IMR-90 (cell line): ENCODE results near the gene KDM2B. TPM values are rescaled to one million over a fixed set of nuclear protein-coding genes. Genes with fewer than 3 reads are reported as not detected.

Source experiments
- ATAC-seq: fragments of 200-7000 bp; cut with Tn5 transposase; 2 replicates; pipeline ENCODE4 v1.9.1; 2020; ENCODE audit warnings: low read depth, mild to moderate bottlenecking, moderate library complexity
- BruUV-seq: library from RNA; stranded (reverse); fragments of 400-500 nt; replicated peaks from 2 replicates; lab custom pipeline; 2021; lab: Mats Ljungman, UMichigan
- CTCF ChIA-PET: fragments of 300-600 bp; formaldehyde crosslinking; extraction: SDS; loops from one replicate; lab custom pipeline; 2021; ENCODE audit warnings: antibody characterized with exemption; lab: Yijun Ruan, JAX
- POLR2A ChIA-PET: fragments of 300-600 bp; sonication (Branson Sonifier 250); formaldehyde crosslinking; loops from one replicate; lab custom pipeline; 2022; ENCODE audit warnings: antibody characterized with exemption; ENCODE audit not compliant: unreplicated experiment; lab: Charles Lee
- DNase-seq: peaks from one replicate; pipeline ENCODE4 v3.0.0; 2013
- H2AFZ ChIP-seq: replicated peaks from 2 replicates; pipeline ENCODE3; 2013; ENCODE audit warnings: low read length, mild to moderate bottlenecking; ENCODE audit not compliant: poor library complexity
- H2AK5ac ChIP-seq: 2 replicates; pipeline ENCODE4 v1.6.1; 2013; ENCODE audit warnings: low read depth, low read length, inconsistent platforms
- H2AK9ac ChIP-seq: replicated peaks from 2 replicates; pipeline ENCODE3; 2013; ENCODE audit warnings: mild to moderate bottlenecking, low read depth, low read length, moderate library complexity; ENCODE audit not compliant: poor library complexity
- H2BK120ac ChIP-seq: 2 replicates; pipeline ENCODE4 v1.6.1; 2013; ENCODE audit warnings: low read depth, low read length, inconsistent platforms
- H2BK15ac ChIP-seq: 3 replicates; pipeline ENCODE4 v1.6.1; 2013; ENCODE audit warnings: low read depth, low read length, inconsistent platforms
- H2BK20ac ChIP-seq: 2 replicates; pipeline ENCODE4 v1.6.1; 2013; ENCODE audit warnings: low read depth, mild to moderate bottlenecking, inconsistent platforms, low read length, moderate library complexity
- H2BK5ac ChIP-seq: 2 replicates; pipeline ENCODE4 v1.6.1; 2013; ENCODE audit warnings: mild to moderate bottlenecking, low read depth, low read length, inconsistent platforms; ENCODE audit not compliant: poor library complexity, severe bottlenecking
- H3K14ac ChIP-seq: replicated peaks from 2 replicates; pipeline ENCODE4 v1.6.1; 2013; ENCODE audit warnings: low read depth, low read length, inconsistent platforms
- H3K18ac ChIP-seq: 2 replicates; pipeline ENCODE4 v1.6.1; 2013; ENCODE audit warnings: low read depth, low read length, control low read depth
- H3K23ac ChIP-seq: 2 replicates; pipeline ENCODE4 v1.6.1; 2013; ENCODE audit warnings: low read depth, low read length, inconsistent platforms
- H3K27ac ChIP-seq: 2 replicates; pipeline ENCODE4 v1.5.1; 2013; ENCODE audit warnings: mild to moderate bottlenecking, control low read depth, low read length; ENCODE audit not compliant: insufficient read depth
- H3K27me3 ChIP-seq: 2 replicates; pipeline ENCODE4 v1.6.1; 2013; ENCODE audit warnings: low read length; ENCODE audit not compliant: control insufficient read depth, insufficient read depth
- H3K36me3 ChIP-seq: 2 replicates; pipeline ENCODE4 v1.6.1; 2013; ENCODE audit warnings: low read length, mixed read lengths; ENCODE audit not compliant: control insufficient read depth, insufficient read depth
- H3K4ac ChIP-seq: 2 replicates; pipeline ENCODE4 v1.6.1; 2013; ENCODE audit warnings: low read depth, low read length, inconsistent platforms
- H3K4me1 ChIP-seq: 2 replicates; pipeline ENCODE4 v1.6.1; 2013; ENCODE audit warnings: low read length, mixed read lengths; ENCODE audit not compliant: control insufficient read depth, insufficient read depth
- H3K4me2 ChIP-seq: 2 replicates; pipeline ENCODE4 v1.6.1; 2013; ENCODE audit warnings: low read depth, mild to moderate bottlenecking, control low read depth, low read length, moderate library complexity
- H3K4me3 ChIP-seq: 2 replicates; pipeline ENCODE4 v1.5.1; 2013; ENCODE audit warnings: low read depth, mild to moderate bottlenecking, control low read depth, low read length, moderate library complexity; ENCODE audit not compliant: insufficient read depth
- H3K56ac ChIP-seq: 2 replicates; pipeline ENCODE4 v1.6.1; 2013; ENCODE audit warnings: low read length, inconsistent platforms; ENCODE audit not compliant: insufficient read depth; ENCODE audit errors: extremely low read depth
- H3K79me1 ChIP-seq, 2 experiments: 2 replicates each; pipeline ENCODE4 v1.6.1; 2013; ENCODE audit warnings: low read length in 2 of 2, inconsistent platforms in 1 of 2, low read depth in 1 of 2
- H3K9ac ChIP-seq: 2 replicates; pipeline ENCODE4 v1.6.1; 2013; ENCODE audit warnings: low read depth, low read length, control low read depth
- H3K9me1 ChIP-seq: 2 replicates; pipeline ENCODE4 v1.6.1; 2013; ENCODE audit warnings: low read length, inconsistent platforms; ENCODE audit not compliant: insufficient read depth
- H3K9me3 ChIP-seq: 2 replicates; pipeline ENCODE4 v1.6.1; 2013; ENCODE audit warnings: low read length; ENCODE audit not compliant: control insufficient read depth, insufficient read depth
- H4K20me1 ChIP-seq: 2 replicates; pipeline ENCODE4 v1.6.1; 2013; ENCODE audit warnings: low read length, inconsistent platforms; ENCODE audit not compliant: insufficient read depth
- H4K5ac ChIP-seq: 2 replicates; pipeline ENCODE4 v1.6.1; 2013; ENCODE audit warnings: mild to moderate bottlenecking, low read depth, low read length, control low read depth
- H4K8ac ChIP-seq, 2 experiments: 2 replicates each; pipeline ENCODE4 v1.6.1; 2013; ENCODE audit warnings: low read depth in 2 of 2, low read length in 2 of 2, control low read depth in 1 of 2, inconsistent platforms in 1 of 2
- H4K91ac ChIP-seq: 2 replicates; pipeline ENCODE4 v1.6.1; 2013; ENCODE audit warnings: low read depth, low read length, inconsistent platforms; ENCODE audit not compliant: insufficient read depth
- BHLHE40 ChIP-seq: fragments of 150-350 bp; IDR thresholded peaks from 2 replicates; pipeline ENCODE4 v1.6.1; 2016; ENCODE audit warnings: mild to moderate bottlenecking, low read depth, low read length
- CEBPB ChIP-seq: IDR thresholded peaks from 2 replicates; pipeline ENCODE4 v1.6.1; 2012; ENCODE audit warnings: low read depth, low read length, improper control_type of control experiment
- CHD1 ChIP-seq: IDR thresholded peaks from 2 replicates; pipeline ENCODE4 v1.6.1; 2012; ENCODE audit warnings: low read depth, low read length, improper control_type of control experiment
- CTCF ChIP-seq: conservative IDR thresholded peaks from 2 replicates; pipeline ENCODE4 v1.5.1; 2012; ENCODE audit warnings: mild to moderate bottlenecking, low read depth, low read length, improper control_type of control experiment
- FOS ChIP-seq: fragments of 150-350 bp; IDR thresholded peaks from 2 replicates; pipeline ENCODE4 v1.6.1; 2016; ENCODE audit warnings: low read depth, low read length
- MAFK ChIP-seq: IDR thresholded peaks from 2 replicates; pipeline ENCODE4 v1.6.1; 2012; ENCODE audit warnings: low read depth, low read length, improper control_type of control experiment
- MAZ ChIP-seq: IDR thresholded peaks from 2 replicates; pipeline ENCODE4 v1.6.1; 2012; ENCODE audit warnings: low read depth, mild to moderate bottlenecking, low read length, improper control_type of control experiment, moderate library complexity, borderline replicate concordance
- MXI1 ChIP-seq: IDR thresholded peaks from 2 replicates; pipeline ENCODE4 v1.6.1; 2012; ENCODE audit warnings: low read depth, mild to moderate bottlenecking, low read length, moderate library complexity, borderline replicate concordance
- NFE2L2 ChIP-seq: fragments of 150-350 bp; IDR thresholded peaks from 2 replicates; pipeline ENCODE4 v1.6.1; 2016; ENCODE audit warnings: low read depth, mild to moderate bottlenecking, low read length
- POLR2A ChIP-seq: IDR thresholded peaks from 2 replicates; pipeline ENCODE4 v1.6.1; 2012; ENCODE audit warnings: mild to moderate bottlenecking, low read depth, low read length
- RAD21 ChIP-seq: IDR thresholded peaks from 2 replicates; pipeline ENCODE4 v1.6.1; 2012; ENCODE audit warnings: low read length, improper control_type of control experiment
- RCOR1 ChIP-seq: IDR thresholded peaks from 2 replicates; pipeline ENCODE4 v1.6.1; 2012; ENCODE audit warnings: mild to moderate bottlenecking, low read length, improper control_type of control experiment; ENCODE audit not compliant: insufficient replicate concordance
- RFX5 ChIP-seq: IDR thresholded peaks from 2 replicates; pipeline ENCODE4 v1.8.0; 2012; ENCODE audit warnings: low read depth, mild to moderate bottlenecking, low read length, moderate library complexity
- SMC3 ChIP-seq: fragments of 150-350 bp; IDR thresholded peaks from 2 replicates; pipeline ENCODE4 v1.6.1; 2016; ENCODE audit warnings: low read depth, mild to moderate bottlenecking, antibody characterized with exemption, low read length, moderate library complexity
- WGBS, 2 experiments: methylation state at CpG; one replicate each; pipeline versions ENCODE4 v1.1.5 to v1.1.7; 2013; ENCODE audit warnings: missing lambda C conversion rate in 2 of 2; ENCODE audit not compliant: insufficient read length in 1 of 2; ENCODE audit errors: extremely low coverage in 2 of 2; 5-methylcytosine and 5-hydroxymethylcytosine counted together
- dilution Hi-C: fragments of 300-500 bp; cut with HindIII; formaldehyde crosslinking; loops from one replicate; pipeline ENCODE4 v1.14.3; 2018; ENCODE audit warnings: low sequenced_read_pairs; ENCODE audit not compliant: unreplicated experiment
- in situ Hi-C: fragments of 300-500 bp; cut with MboI; formaldehyde crosslinking; loops from 3 replicates; pipeline ENCODE4 v1.14.3; 2019; ENCODE audit warnings: low sequenced_read_pairs, inconsistent platforms, mixed read lengths
- intact Hi-C: fragments of 100-400 bp; cut with micrococcal nuclease; formaldehyde crosslinking; loops from 2 replicates; pipeline ENCODE4 v1.10.0; 2022
- polyA plus RNA-seq, 3 experiments: library from polyadenylated mRNA; depleted of rRNA; stranded (reverse); fragments of >200 nt; gene quantifications; 2 replicates each; pipeline ENCODE4 v1.2.3, GENCODE V29; 2012; ENCODE audit warnings: low replicate concordance in 1 of 3
- total RNA-seq: library from RNA; depleted of rRNA; stranded (reverse); fragments of >200 nt; gene quantifications from 2 replicates; pipeline ENCODE4 v1.2.3, GENCODE V29; 2012
- TF ChIP-seq, protein P1 (sequence below): fragments of 150-350 bp; IDR thresholded peaks from 2 replicates; pipeline ENCODE4 v1.6.1; 2016; ENCODE audit warnings: low read depth, mild to moderate bottlenecking, low read length, moderate library complexity, borderline replicate concordance
- TF ChIP-seq, protein P2 (sequence below): fragments of 150-350 bp; IDR thresholded peaks from 2 replicates; pipeline ENCODE4 v1.6.1; 2017; ENCODE audit warnings: mild to moderate bottlenecking, antibody characterized with exemption, low read length, low read depth

KDM2B gene
- total and polyA plus RNA-seq, 2 of the 4 experiments (the other 2 are of a cell fraction) = 22.6 to 24.2 TPM

DNA sequence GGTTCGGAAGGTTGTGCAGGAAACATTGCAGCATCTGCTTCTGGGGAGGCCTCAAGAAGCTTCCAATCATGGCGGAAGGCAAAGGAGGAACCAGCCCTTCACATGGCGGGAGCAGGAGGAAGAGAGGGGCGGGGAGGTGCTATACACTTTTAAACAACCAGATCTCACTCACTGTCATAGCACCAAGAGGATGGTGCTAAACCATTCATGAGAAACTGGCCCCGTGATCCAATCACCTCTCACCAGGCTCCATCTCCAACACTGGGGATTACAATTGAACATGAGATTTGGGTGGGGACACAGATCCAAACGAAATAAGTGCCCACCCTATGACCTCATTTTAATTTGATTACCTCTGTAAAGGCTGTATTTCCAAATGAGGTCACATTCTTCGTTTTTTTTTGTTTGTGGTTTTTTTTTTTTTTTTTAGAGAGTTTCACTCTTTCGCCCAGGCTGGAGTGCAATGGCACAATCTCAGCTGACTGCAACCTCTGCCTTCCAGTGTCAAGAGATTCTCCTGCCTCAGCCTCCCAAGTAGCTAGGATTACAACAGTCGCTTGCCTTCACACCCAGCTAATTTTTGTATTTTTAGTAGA lies 34.1 kb upstream of the KDM2B start:
- intact Hi-C loops = loop anchor here (5.0 kb wide), 1 partner anchor 58 kb away; no protein-coding TSS in a partner anchor
- no peak overlapping the region for H3K9ac ChIP-seq
- WGBS, 2 experiments = 90% methylated on average over 2 of the region's 9 CpGs; no CpG with 5 or more reads in 1 of the 2 experiments
- no peak overlapping the region for H2AFZ ChIP-seq
- H3K56ac ChIP-seq = no peak overlapping the region
- in situ Hi-C loops = no loop called here
- DNase-seq = no peak
- no peak overlapping the region for H3K4ac ChIP-seq
- H3K4me3 ChIP-seq = no peak overlapping the region
- no peak overlapping the region for H3K14ac ChIP-seq
- dilution Hi-C loops = no loop called here
- no peak overlapping the region for H4K8ac ChIP-seq
- H3K4me2 ChIP-seq = no peak overlapping the region
- TF ChIP-seq BHLHE40 (no peak), MAZ (no peak), MAFK (no peak), SMC3 (no peak), POLR2A (no peak), RAD21 (no peak), RCOR1 (no peak), CTCF (no peak), NFE2L2 (no peak), MXI1 (no peak), RFX5 (no peak), FOS (no peak), CEBPB (no peak), CHD1 (no peak)
- TF ChIP-seq, protein P1, sequence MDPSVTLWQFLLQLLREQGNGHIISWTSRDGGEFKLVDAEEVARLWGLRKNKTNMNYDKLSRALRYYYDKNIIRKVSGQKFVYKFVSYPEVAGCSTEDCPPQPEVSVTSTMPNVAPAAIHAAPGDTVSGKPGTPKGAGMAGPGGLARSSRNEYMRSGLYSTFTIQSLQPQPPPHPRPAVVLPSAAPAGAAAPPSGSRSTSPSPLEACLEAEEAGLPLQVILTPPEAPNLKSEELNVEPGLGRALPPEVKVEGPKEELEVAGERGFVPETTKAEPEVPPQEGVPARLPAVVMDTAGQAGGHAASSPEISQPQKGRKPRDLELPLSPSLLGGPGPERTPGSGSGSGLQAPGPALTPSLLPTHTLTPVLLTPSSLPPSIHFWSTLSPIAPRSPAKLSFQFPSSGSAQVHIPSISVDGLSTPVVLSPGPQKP = no peak
- TF ChIP-seq, protein P2, sequence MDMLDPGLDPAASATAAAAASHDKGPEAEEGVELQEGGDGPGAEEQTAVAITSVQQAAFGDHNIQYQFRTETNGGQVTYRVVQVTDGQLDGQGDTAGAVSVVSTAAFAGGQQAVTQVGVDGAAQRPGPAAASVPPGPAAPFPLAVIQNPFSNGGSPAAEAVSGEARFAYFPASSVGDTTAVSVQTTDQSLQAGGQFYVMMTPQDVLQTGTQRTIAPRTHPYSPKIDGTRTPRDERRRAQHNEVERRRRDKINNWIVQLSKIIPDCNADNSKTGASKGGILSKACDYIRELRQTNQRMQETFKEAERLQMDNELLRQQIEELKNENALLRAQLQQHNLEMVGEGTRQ = no peak
- H3K9me3 ChIP-seq = no peaks in the 10 kb centered on the region
- H2BK20ac ChIP-seq = no peak overlapping the region
- H3K4me1 ChIP-seq = peaks cover 4% of the 10 kb centered on the region; the same call in 1 of the 2 replicates
- no peak overlapping the region for H4K91ac ChIP-seq
- no peak overlapping the region for H2BK5ac ChIP-seq
- BruUV-seq = no TSS peak
- POLR2A ChIA-PET = interaction anchor here (0.6 kb wide), 1 partner anchor 881 kb away, joined by 6 read pairs; no protein-coding TSS in a partner anchor
- no peaks in the 10 kb centered on the region for H3K79me1 ChIP-seq
- no peaks in the 10 kb centered on the region for H4K20me1 ChIP-seq
- H2BK120ac ChIP-seq = no peak overlapping the region
- H2AK9ac ChIP-seq = no peak overlapping the region
- CTCF ChIA-PET = interaction anchor here (1.1 kb wide), 1 partner anchor 8 kb away, joined by 3 read pairs; no protein-coding TSS in a partner anchor
- H3K23ac ChIP-seq = no peak overlapping the region
- H3K18ac ChIP-seq = no peak overlapping the region
- no peak for ATAC-seq
- H3K27me3 ChIP-seq = no peaks in the 10 kb centered on the region
- H3K9me1 ChIP-seq = no peaks in the 10 kb centered on the region
- H2AK5ac ChIP-seq = no peak overlapping the region
- no peak overlapping the region for H2BK15ac ChIP-seq
- no peaks in the 10 kb centered on the region for H3K36me3 ChIP-seq
- no peak overlapping the region for H3K27ac ChIP-seq
- H4K5ac ChIP-seq = no peak overlapping the region
